Measurements from ENCODE around the gene LRCH4. TPM values are rescaled to one million over a fixed set of nuclear protein-coding genes. Genes with fewer than 3 reads are reported as not detected.

Gene LRCH4
- total and polyA plus RNA-seq, 2 of the 13 experiments (the other 11 are each of a cell fraction or from before 2014, with no cell fraction given), result 7.0 to 9.3 TPM

GRCh38 chr7:100568896-100569844, 16.8 kb downstream of the LRCH4 start (continued):
- TF ChIP-seq ATF4 (CRISPR knock-in tag; IDR thresholded peaks at IDR 0.05), result 0 out of 4 replicates have a peak, but pooled peaks of 1 of the 2 experiments have one; percentile 9
- 0 out of 2 replicates have a peak, but pooled peaks have one; percentile 15 for TF ChIP-seq RFXANK (CRISPR knock-in tag; IDR thresholded peaks at IDR 0.05)
- TF ChIP-seq SETDB1 (CRISPR knock-in tag; IDR thresholded peaks at IDR 0.05; ENCODE audit: borderline replicate concordance), result no peak
- no peak for TF ChIP-seq HOMEZ (CRISPR knock-in tag; IDR thresholded peaks at IDR 0.05; ENCODE audit: low read depth)
- TF ChIP-seq KDM6A (CRISPR knock-in tag; IDR thresholded peaks at IDR 0.05; ENCODE audit: low read depth), result no peak
- TF ChIP-seq DZIP1 (CRISPR knock-in tag; IDR thresholded peaks at IDR 0.05), result no peak
- TF ChIP-seq ZNF143 (CRISPR knock-in tag; IDR thresholded peaks at IDR 0.05), result no peak
- no peak for TF ChIP-seq ZNF790 (CRISPR knock-in tag; IDR thresholded peaks at IDR 0.05; ENCODE audit: borderline replicate concordance)
- peak; percentile 94 for TF ChIP-seq ZNF34 (CRISPR knock-in tag; IDR thresholded peaks at IDR 0.05; ENCODE audit: borderline replicate concordance)
- no peak for TF ChIP-seq WIZ (CRISPR knock-in tag; IDR thresholded peaks at IDR 0.05)
- no peak for TF ChIP-seq IKZF4 (CRISPR knock-in tag; IDR thresholded peaks at IDR 0.05; ENCODE audit: borderline replicate concordance, low read depth, not compliant biosample characterization)
- no peak for TF ChIP-seq GLMP (CRISPR knock-in tag; IDR thresholded peaks at IDR 0.05; ENCODE audit: borderline replicate concordance)

Data from HepG2 (cell line).